GM13976 (cell line): ENCODE results near the gene AP3S2.

Experiments
- DNase-seq: peaks from one replicate; pipeline ENCODE4 v3.0.0; 2012; ENCODE audit warnings: low spot score
- CTCF ChIP-seq: IDR thresholded peaks from 2 replicates; pipeline ENCODE4 v1.5.1; 2012; ENCODE audit warnings: borderline replicate concordance, mild to moderate bottlenecking; ENCODE audit not compliant: insufficient read depth; ENCODE audit errors: extremely low read depth, missing control alignments, control extremely low read depth
- in situ Hi-C: fragments of 300-500 bp; cut with MboI; formaldehyde crosslinking; loops from one replicate; pipeline ENCODE4 v1.12.0; 2022; ENCODE audit warnings: low sequenced_read_pairs, mixed read lengths, inconsistent platforms; ENCODE audit not compliant: unreplicated experiment

Gene AP3S2

GRCh38 chr15:89829616-89830440, 64.0 kb downstream of the AP3S2 start:
- TF ChIP-seq CTCF, result no peak
- no peak for DNase-seq
- in situ Hi-C loops, result no loop called here

GRCh38 chr15:89829161-89829560, 64.6 kb downstream of the AP3S2 start:
- in situ Hi-C loops, result no loop called here
- TF ChIP-seq CTCF, result no peak
- no peak for DNase-seq

- DNase-seq, result no peak
- TF ChIP-seq CTCF, result no peak
- in situ Hi-C loops, result no loop called here
Observed at GRCh38 chr15:89828281-89829145, 65.3 kb downstream of the AP3S2 start.

- in situ Hi-C loops, result no loop called here
- no peak for TF ChIP-seq CTCF
- no peak for DNase-seq
Observed at GRCh38 chr15:89827829-89828228, 66.0 kb downstream of the AP3S2 start.

- no peak for TF ChIP-seq CTCF
- in situ Hi-C loops, result no loop called here
- DNase-seq, result no peak
Observed at GRCh38 chr15:89826671-89827655, 66.8 kb downstream of the AP3S2 start.

- DNase-seq, result no peak
- in situ Hi-C loops, result no loop called here
- TF ChIP-seq CTCF, result no peak
Observed at GRCh38 chr15:89825271-89825940, 68.4 kb downstream of the AP3S2 start.
